ENCODE measurements around the gene BSN.

GRCh38 chr3:49629866-49630265 is 75.6 kb downstream of the BSN start:
- TF ChIP-seq CTCF (conservative IDR thresholded peaks at IDR 0.05 in 1 of 2, IDR thresholded peaks at IDR 0.05 in 1 of 2; ENCODE audit: low read depth in 1 of 2, low read length in 2 of 2) (no peak), EZH2 (IDR thresholded peaks at IDR 0.05; ENCODE audit: low read length, missing control alignments) (no peak)

Measured in fibroblast of lung (primary cell).